ENCODE data around the gene MRPL42.

- TF ChIP-seq CTCF (optimal IDR thresholded peaks at IDR 0.05 in 1 of 3, IDR thresholded peaks at IDR 0.05 in 1 of 3, conservative IDR thresholded peaks at IDR 0.05 in 1 of 3; ENCODE audit: extremely low read depth in 1 of 3, insufficient read depth in 2 of 3, low read length in 3 of 3), result no peak
- TF ChIP-seq EZH2 (IDR thresholded peaks at IDR 0.05; ENCODE audit: low read length), result no peak
These were observed 81.9 kb downstream of the MRPL42 start for GRCh38 chr12:93549174-93549573.

Data from keratinocyte (primary cell).